Epithelial cell of proximal tubule (primary cell): Measurements from ENCODE around the gene FYCO1. TPM values are rescaled to one million over a fixed set of nuclear protein-coding genes. Genes with fewer than 3 reads are reported as not detected.

Experiments used
- DNase-seq: peaks from one replicate; pipeline ENCODE4 v3.0.0-alpha.2; 2011; ENCODE audit warnings: low read depth
- H3K4me3 ChIP-seq: 2 replicates; pipeline ENCODE4 v1.5.1; 2011; ENCODE audit warnings: low read depth, mild to moderate bottlenecking, low read length
- CTCF ChIP-seq: conservative IDR thresholded peaks from 2 replicates; pipeline ENCODE4 v1.5.1; 2012; ENCODE audit warnings: low read depth, mild to moderate bottlenecking, low read length
- total RNA-seq: library from RNA; depleted of rRNA; stranded (reverse); fragments of >200 nt; gene quantifications from 2 replicates; pipeline ENCODE4 v1.2.3, GENCODE V29; 2015

The FYCO1 gene
- total RNA-seq, 1 donor from 2014 or later = 10.3 TPM

DNA sequence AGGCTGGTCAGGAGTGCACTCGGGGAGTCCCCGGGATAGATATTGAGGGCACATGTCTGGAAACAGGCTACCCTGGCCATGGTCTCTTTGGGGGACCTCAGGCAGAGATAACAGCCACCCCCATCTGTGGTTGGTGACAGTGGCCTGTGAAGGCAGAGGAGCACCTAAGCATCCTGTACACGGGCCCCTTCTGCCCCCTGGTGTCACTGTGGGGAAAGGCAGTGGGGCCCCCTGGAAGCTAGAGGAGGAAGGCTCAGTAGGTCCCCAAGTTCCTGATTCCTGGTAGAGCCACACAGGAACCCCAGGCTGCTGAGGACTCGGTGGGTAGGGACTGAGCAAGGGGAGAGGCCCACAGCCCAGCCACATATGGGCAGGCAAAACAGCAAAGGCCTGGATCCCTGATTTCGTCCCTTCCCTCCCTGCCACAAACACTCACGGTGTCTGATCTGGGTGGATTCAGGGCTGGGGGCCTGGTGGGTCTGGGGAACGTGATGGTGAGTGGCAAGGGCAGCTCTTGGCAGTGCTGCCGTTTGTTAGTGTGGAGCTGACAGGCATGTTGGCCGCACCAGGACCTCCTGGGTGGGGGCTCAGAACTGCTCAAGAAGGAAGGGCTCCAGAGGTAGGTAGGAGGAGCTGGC, 66.5 kb downstream of the FYCO1 start:
- DNase-seq = no peak
- H3K4me3 ChIP-seq = no peak overlapping the region
- peak; percentile 80 for TF ChIP-seq CTCF

- TF ChIP-seq CTCF = no peak
- DNase-seq = no peak
- no peak overlapping the region for H3K4me3 ChIP-seq
Measured at GRCh38 chr3:45927881-45928280, 67.7 kb downstream of the FYCO1 start.

DNA sequence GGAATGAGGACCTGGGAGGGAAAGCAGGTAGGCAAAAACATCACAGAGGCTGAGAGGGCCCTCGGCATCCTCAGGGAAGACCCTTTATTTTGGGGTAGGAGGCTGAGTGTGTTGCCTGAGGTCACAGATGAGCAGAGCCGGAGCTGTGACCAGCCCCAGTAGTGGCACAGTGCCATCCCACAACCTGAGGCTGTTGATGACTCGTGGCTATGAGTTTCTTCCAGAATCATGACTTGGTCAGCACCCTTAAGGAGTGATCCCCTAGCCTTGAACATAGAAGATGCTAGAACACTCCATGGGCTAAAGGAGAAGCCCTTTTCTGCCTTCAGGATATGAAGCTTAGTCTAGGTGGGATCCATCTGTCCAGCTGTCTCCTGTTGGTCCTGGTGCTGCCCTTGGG, 71.9 kb downstream of the FYCO1 start:
- no peak overlapping the region for H3K4me3 ChIP-seq
- TF ChIP-seq CTCF = no peak
- DNase-seq = peak; percentile 27

DNA sequence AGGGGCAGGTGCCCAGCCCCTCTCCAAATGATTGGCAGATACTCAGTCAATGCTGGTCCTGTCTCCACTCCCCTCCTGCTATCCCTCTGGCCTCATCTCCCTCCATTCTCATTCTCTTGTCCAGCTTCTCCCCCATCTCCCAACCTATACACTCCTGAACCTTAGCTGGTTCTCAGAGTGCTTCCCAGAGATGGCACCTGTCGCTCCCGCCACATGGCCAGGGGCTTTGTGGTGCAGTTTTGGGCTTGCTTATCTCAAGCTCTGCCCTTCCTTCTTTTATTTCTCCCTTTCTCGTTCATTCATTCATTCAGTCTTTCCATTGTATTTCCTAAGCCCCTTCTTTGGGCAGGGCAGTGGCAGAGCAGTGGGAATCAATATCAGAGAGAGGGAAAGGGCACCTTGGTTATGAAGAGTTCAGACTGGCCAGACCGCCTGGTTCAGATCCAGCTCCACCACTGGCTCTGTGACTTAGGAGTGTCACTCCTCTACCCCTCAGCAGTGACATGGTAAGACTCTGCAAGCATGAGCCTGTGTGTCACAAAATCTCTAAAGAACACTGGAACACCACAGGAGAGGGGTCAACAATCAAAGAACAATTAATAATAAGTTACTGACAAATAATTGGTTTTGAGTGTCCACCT, 72.6 kb downstream of the FYCO1 start:
- no peak for DNase-seq
- H3K4me3 ChIP-seq = no peak overlapping the region
- no peak for TF ChIP-seq CTCF

GRCh38 chr3:45922039-45922326, 73.6 kb downstream of the FYCO1 start:
- DNase-seq = no peak
- no peak overlapping the region for H3K4me3 ChIP-seq
- TF ChIP-seq CTCF = no peak

- DNase-seq = no peak
- no peak for TF ChIP-seq CTCF
- H3K4me3 ChIP-seq = no peak overlapping the region
Measured at GRCh38 chr3:45921158-45922038, 74.2 kb downstream of the FYCO1 start.
